Endodermal cell (in vitro differentiated cells): ENCODE measurements around the gene IGFN1. TPM values are rescaled to one million over a fixed set of nuclear protein-coding genes. Genes with fewer than 3 reads are reported as not detected.

Experiments used
- DNase-seq: peaks from one replicate; pipeline ENCODE4 v3.0.0-alpha.2; 2017
- H3K27ac ChIP-seq: 2 replicates; pipeline ENCODE4 v1.5.1; 2013; ENCODE audit warnings: mild to moderate bottlenecking, low read depth, low read length, moderate library complexity
- H3K27me3 ChIP-seq: 2 replicates; pipeline ENCODE4 v1.6.1; 2013; ENCODE audit warnings: mild to moderate bottlenecking, low read length, moderate library complexity; ENCODE audit not compliant: insufficient read depth, control insufficient read depth, poor library complexity, severe bottlenecking
- H3K36me3 ChIP-seq: 2 replicates; pipeline ENCODE4 v1.7.0; 2013; ENCODE audit warnings: mild to moderate bottlenecking, low read length, moderate library complexity; ENCODE audit not compliant: control insufficient read depth, insufficient read depth
- H3K4me1 ChIP-seq: one replicate; pipeline ENCODE4 v1.7.0; 2013; ENCODE audit warnings: low read length; ENCODE audit not compliant: control insufficient read depth, insufficient read depth
- H3K4me3 ChIP-seq: 2 replicates; pipeline ENCODE4 v1.5.1; 2013; ENCODE audit warnings: mild to moderate bottlenecking, low read length, moderate library complexity
- H3K9ac ChIP-seq: 2 replicates; pipeline ENCODE4 v1.6.1; 2013; ENCODE audit warnings: mild to moderate bottlenecking, low read length, moderate library complexity; ENCODE audit not compliant: poor library complexity, severe bottlenecking; ENCODE audit errors: extremely low read depth
- H3K9me3 ChIP-seq: 2 replicates; pipeline ENCODE4 v1.6.1; 2013; ENCODE audit warnings: mild to moderate bottlenecking, low read length, moderate library complexity; ENCODE audit not compliant: control insufficient read depth
- H3K27ac Mint-ChIP-seq: 2 replicates; pipeline ENCODE4 v1.8.0; 2020; ENCODE audit warnings: mixed read lengths
- H3K27me3 Mint-ChIP-seq: 2 replicates; pipeline ENCODE4 v1.8.0; 2021; ENCODE audit warnings: mild to moderate bottlenecking, mixed read lengths; ENCODE audit not compliant: insufficient read depth
- H3K36me3 Mint-ChIP-seq: 2 replicates; pipeline ENCODE4 v1.8.0; 2020; ENCODE audit warnings: low read depth, mixed read lengths
- H3K4me1 Mint-ChIP-seq: 2 replicates; pipeline ENCODE4 v1.8.0; 2020; ENCODE audit warnings: mixed read lengths
- H3K4me3 Mint-ChIP-seq: 2 replicates; pipeline ENCODE4 v1.8.0; 2020; ENCODE audit warnings: mild to moderate bottlenecking, moderate library complexity, mixed read lengths
- H3K9me3 Mint-ChIP-seq: 2 replicates; pipeline ENCODE4 v1.8.0; 2020; ENCODE audit warnings: mild to moderate bottlenecking, mixed read lengths
- CTCF ChIP-seq: fragments of 200-600 bp; sonication (generic); conservative IDR thresholded peaks from 2 replicates; pipeline ENCODE4 v1.5.0; 2021; ENCODE audit warnings: antibody characterized with exemption, mild to moderate bottlenecking
- WGBS, 2 experiments: methylation state at CpG; one replicate each; pipeline versions ENCODE4 v1.1.5 to v1.1.7; 2013; ENCODE audit warnings: missing lambda C conversion rate in 2 of 2, mixed read lengths in 1 of 2; ENCODE audit not compliant: insufficient coverage in 1 of 2, insufficient read length in 1 of 2; 5-methylcytosine and 5-hydroxymethylcytosine counted together
- total RNA-seq, 2 donors: library from RNA; stranded (reverse); fragmentation: NEBNext Ultra II Directional in 1 of 2; extraction: Animal tissue kit (Norgen Biotek cat#: 25700) in 1 of 2; gene quantifications; 2 replicates in 1 of 2; 3 replicates in 1 of 2; pipeline ENCODE4 v1.2.1, GENCODE V29; 2021

Gene IGFN1
- total RNA-seq, 2 donors from 2014 or later, result not detected

GRCh38 chr1:201183753-201184152, 6.9 kb upstream of the IGFN1 start:
- no peak for DNase-seq
- peaks cover 17% of the 10 kb centered on the region for H3K27me3 ChIP-seq
- H3K36me3 ChIP-seq, result no peaks in the 10 kb centered on the region
- WGBS, 2 experiments, result 96% methylated on average over 5 of the region's 5 CpGs; no CpG with 5 or more reads in 1 of the 2 experiments
- H3K27me3 Mint-ChIP-seq, result peaks cover 24% of the 10 kb centered on the region
- no peaks in the 10 kb centered on the region for H3K36me3 Mint-ChIP-seq
- H3K27ac ChIP-seq, result no peak overlapping the region
- no peak overlapping the region for H3K9ac ChIP-seq
- H3K4me1 ChIP-seq, result no peaks in the 10 kb centered on the region
- no peak overlapping the region for H3K27ac Mint-ChIP-seq
- TF ChIP-seq CTCF, result no peak
- H3K4me1 Mint-ChIP-seq, result peaks cover 8% of the 10 kb centered on the region
- peaks cover 7% of the 10 kb centered on the region for H3K9me3 ChIP-seq
- H3K9me3 Mint-ChIP-seq, result peaks cover 7% of the 10 kb centered on the region
- no peak overlapping the region for H3K4me3 Mint-ChIP-seq
- no peak overlapping the region for H3K4me3 ChIP-seq

- H3K4me3 Mint-ChIP-seq, result no peak overlapping the region
- DNase-seq, result peak; percentile 79
- peak; percentile 64 for TF ChIP-seq CTCF
- no peak overlapping the region for H3K9ac ChIP-seq
- no peaks in the 10 kb centered on the region for H3K9me3 ChIP-seq
- H3K4me3 ChIP-seq, result no peak overlapping the region
- H3K27ac ChIP-seq, result no peak overlapping the region
- H3K27ac Mint-ChIP-seq, result no peak overlapping the region
- WGBS, 2 experiments, result 47 to 58% methylated on average over 7 to 9 of the region's 9 CpGs
- no peaks in the 10 kb centered on the region for H3K36me3 ChIP-seq
- no peaks in the 10 kb centered on the region for H3K9me3 Mint-ChIP-seq
- peaks cover 13% of the 10 kb centered on the region for H3K4me1 Mint-ChIP-seq
- peaks cover 21% of the 10 kb centered on the region for H3K27me3 Mint-ChIP-seq
- no peaks in the 10 kb centered on the region for H3K4me1 ChIP-seq
- no peaks in the 10 kb centered on the region for H3K36me3 Mint-ChIP-seq
- H3K27me3 ChIP-seq, result peaks cover 17% of the 10 kb centered on the region
Observed at GRCh38 chr1:201184307-201185122, 6.1 kb upstream of the IGFN1 start.

- peaks cover 19% of the 10 kb centered on the region for H3K4me1 Mint-ChIP-seq
- WGBS, 2 experiments, result 52 to 65% methylated on average over 3 of the region's 3 CpGs
Observed at GRCh38 chr1:201185123-201185453, 5.5 kb upstream of the IGFN1 start.

More at GRCh38 chr1:201185123-201185453, 5.5 kb upstream of the IGFN1 start:
- peaks cover 19% of the 10 kb centered on the region for H3K27me3 Mint-ChIP-seq
- TF ChIP-seq CTCF, result no peak
- no peaks in the 10 kb centered on the region for H3K36me3 ChIP-seq
- no peak overlapping the region for H3K9ac ChIP-seq
- no peak for DNase-seq
- H3K36me3 Mint-ChIP-seq, result no peaks in the 10 kb centered on the region
- no peaks in the 10 kb centered on the region for H3K4me1 ChIP-seq
- no peak overlapping the region for H3K4me3 Mint-ChIP-seq
- H3K27ac ChIP-seq, result no peak overlapping the region
- peaks cover 17% of the 10 kb centered on the region for H3K27me3 ChIP-seq
- no peaks in the 10 kb centered on the region for H3K9me3 ChIP-seq
- no peak overlapping the region for H3K4me3 ChIP-seq
- no peaks in the 10 kb centered on the region for H3K9me3 Mint-ChIP-seq
- H3K27ac Mint-ChIP-seq, result no peak overlapping the region
